Left colon (tissue), 2 donors: Measurements from ENCODE around the gene FGFR4. TPM values are rescaled to one million over a fixed set of nuclear protein-coding genes. Genes with fewer than 3 reads are reported as not detected.
"Not testable (repeated sequence)": the region's sequence is repeated elsewhere in the genome, so short reads cannot be mapped to it uniquely, and the experiment has no call there.

ENCODE experiments used
- ATAC-seq: fragments of 200-7000 bp; cut with Tn5 transposase; one replicate; pipeline ENCODE4 v1.9.1; 2020; ENCODE audit warnings: mild to moderate bottlenecking, moderate library complexity
- DNase-seq, 2 donors: peaks; one replicate each; pipeline ENCODE4 v3.0.0-alpha.2; 2020
- intact Hi-C, 2 donors: fragments of 100-400 bp; cut with DNase I in 1 of 2; cut with micrococcal nuclease in 1 of 2; formaldehyde crosslinking; loops; one replicate each; pipeline versions ENCODE4 v1.11.2 to v1.14.0; 2022; cut with DNase I, micrococcal nuclease
- long read RNA-seq: library from polyadenylated mRNA; unstranded; transcript quantifications from one replicate; pipeline ENCODE4 v2.0.0, GENCODE V29; 2021
- total RNA-seq, 2 donors: library from RNA; stranded (reverse); fragmentation: NEBNext Ultra II Directional; extraction: Animal tissue kit (Norgen Biotek cat#: 25700); gene quantifications; one replicate each; pipeline ENCODE4 v1.2.1, GENCODE V29; 2021
- donor health status: DM: no; HTN: no; CAD: no.
- donor health status: DM: yes; HTN: yes; CAD: no.

The FGFR4 gene
- total RNA-seq, result 10 to 100 TPM; 43.3 to 56.1 TPM
- long read RNA-seq, partial matches to known transcripts, result 8 of 18 reads
- long read RNA-seq, other reads (novel, unspliced or antisense), result 9 of 18 reads

- intact Hi-C loops, result no loop called here
- DNase-seq (peak; percentile 88 to 93), ATAC-seq (peak; percentile 77)
Observed at GRCh38 chr5:177086654-177087397, at the start of gene FGFR4. TSS of gene FGFR4 (plus strand) at chr5:177086915. CDS start at chr5:177089603, 2,688 bp downstream.

DNA sequence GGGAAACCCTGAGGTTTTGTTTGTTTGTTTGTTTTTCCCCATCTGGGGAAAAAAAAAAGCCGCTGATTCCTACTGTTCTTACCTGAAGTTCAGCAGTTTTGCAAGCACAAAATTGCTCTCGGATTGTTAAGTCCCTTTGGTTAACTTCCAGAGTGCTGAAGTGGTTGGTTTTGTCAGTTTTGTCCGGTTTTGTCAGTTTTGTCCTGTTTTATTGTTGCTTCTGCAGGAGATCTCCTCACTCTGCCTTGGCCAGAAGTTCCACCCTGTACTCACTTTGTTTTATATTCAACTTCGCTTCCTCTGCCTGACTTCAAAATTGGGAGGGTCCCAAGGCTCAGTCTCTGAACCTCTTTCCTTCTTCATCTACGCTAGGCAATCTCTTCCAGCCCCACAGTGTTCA lies 49.8 kb upstream of the FGFR4 start:
- intact Hi-C loops, result no loop called here
- no peak for ATAC-seq

GRCh38 chr5:177040814-177041420 lies 45.8 kb upstream of the FGFR4 start:
- intact Hi-C loops, result no loop called here
- no peak for DNase-seq

More for the DNA sequence above, 49.8 kb upstream of the FGFR4 start:
- DNase-seq, result no peak

DNA sequence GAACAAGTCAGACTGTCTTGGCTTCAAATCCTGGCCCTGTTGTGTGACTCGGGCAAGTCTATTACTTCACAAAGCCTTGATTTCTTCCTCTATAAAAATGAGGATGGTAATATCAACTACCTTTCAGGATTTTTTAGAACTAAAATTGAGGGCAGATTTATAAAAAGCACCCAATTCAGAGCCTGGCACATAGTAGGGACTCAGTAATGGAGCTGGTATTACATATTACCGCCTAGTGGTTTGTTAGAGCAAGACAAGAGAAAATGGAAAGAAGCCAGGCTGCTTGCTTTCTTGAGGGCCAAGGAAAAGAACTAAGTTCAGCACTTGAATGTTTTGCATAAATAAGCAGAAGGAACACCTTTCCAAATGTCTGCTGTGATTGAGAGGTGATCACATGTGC lies 44.8 kb upstream of the FGFR4 start:
- DNase-seq, result no peak
- ATAC-seq, result no peak
- intact Hi-C loops, result no loop called here

More at GRCh38 chr5:177040814-177041420, 45.8 kb upstream of the FGFR4 start:
- no peak for ATAC-seq

DNA sequence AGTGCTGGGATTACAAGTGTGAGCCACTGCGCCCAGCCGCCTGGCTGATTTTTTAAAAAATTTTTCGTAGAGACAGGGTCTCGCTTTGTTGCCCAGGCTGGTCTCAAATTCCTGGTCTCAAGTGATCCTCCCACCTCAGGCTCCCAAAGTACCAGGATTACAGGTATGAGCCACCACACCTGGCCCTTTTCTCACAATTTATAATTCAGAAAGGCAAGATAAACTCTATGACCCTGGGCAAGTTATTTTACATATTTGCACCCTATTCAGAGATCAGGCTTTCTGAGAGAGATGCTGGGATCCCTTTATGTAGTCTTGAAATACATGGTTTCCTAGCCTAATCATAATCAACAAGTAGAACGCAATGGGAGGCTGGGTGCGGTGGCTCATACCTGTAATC lies 43.6 kb upstream of the FGFR4 start:
- no peak for ATAC-seq
- DNase-seq, result no peak
- intact Hi-C loops, result no loop called here

GRCh38 chr5:177043958-177044357 lies 42.8 kb upstream of the FGFR4 start:
- no peak for ATAC-seq
- intact Hi-C loops, result no loop called here
- DNase-seq, result no peak

- ATAC-seq, result peak; percentile 20
- intact Hi-C loops, result no loop called here
- DNase-seq, result no peak
Observed at GRCh38 chr5:177044641-177045040, 42.1 kb upstream of the FGFR4 start.

GRCh38 chr5:177045631-177046030 lies 41.1 kb upstream of the FGFR4 start:
- ATAC-seq (peak; percentile 97), DNase-seq (no peak)
- intact Hi-C loops, result no loop called here

DNA sequence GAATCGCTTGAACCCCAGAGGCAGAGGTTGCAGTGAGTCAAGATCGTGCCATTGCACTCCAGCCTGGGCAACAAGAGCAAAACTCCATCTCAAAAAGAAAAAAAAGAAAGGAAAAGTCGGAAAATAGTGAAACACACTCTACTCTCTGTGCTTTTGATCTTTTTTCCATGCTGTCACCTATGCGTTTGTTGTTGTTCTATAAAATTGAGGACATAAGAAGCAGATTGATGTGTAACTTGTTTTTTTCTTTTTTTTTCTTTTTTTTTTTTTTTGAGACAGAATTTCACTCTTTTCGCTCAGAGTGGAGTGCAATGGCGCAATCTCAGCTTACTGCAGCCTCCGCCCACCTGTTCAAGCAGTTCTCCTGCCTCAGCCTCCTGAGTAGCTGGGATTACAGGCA lies 38.2 kb upstream of the FGFR4 start:
- intact Hi-C loops, ATAC-seq, DNase-seq: not testable (repeated sequence)

- no peak for ATAC-seq
- no peak for DNase-seq
- intact Hi-C loops, result no loop called here
Observed at GRCh38 chr5:177049285-177049684, 37.4 kb upstream of the FGFR4 start.

GRCh38 chr5:177064500-177065277 lies 22.0 kb upstream of the FGFR4 start:
- intact Hi-C loops, result no loop called here
- no peak for DNase-seq
- ATAC-seq, result no peak

GRCh38 chr5:177065491-177065890 lies 21.2 kb upstream of the FGFR4 start:
- intact Hi-C loops, result no loop called here
- ATAC-seq (peak; percentile 87), DNase-seq (no peak)

- ATAC-seq (peak; percentile 73), DNase-seq (no peak)
- intact Hi-C loops, result no loop called here
Observed at GRCh38 chr5:177066224-177066623, 20.5 kb upstream of the FGFR4 start.

GRCh38 chr5:177067503-177067902 lies 19.2 kb upstream of the FGFR4 start:
- intact Hi-C loops, result no loop called here
- no peak for ATAC-seq
- no peak for DNase-seq

DNA sequence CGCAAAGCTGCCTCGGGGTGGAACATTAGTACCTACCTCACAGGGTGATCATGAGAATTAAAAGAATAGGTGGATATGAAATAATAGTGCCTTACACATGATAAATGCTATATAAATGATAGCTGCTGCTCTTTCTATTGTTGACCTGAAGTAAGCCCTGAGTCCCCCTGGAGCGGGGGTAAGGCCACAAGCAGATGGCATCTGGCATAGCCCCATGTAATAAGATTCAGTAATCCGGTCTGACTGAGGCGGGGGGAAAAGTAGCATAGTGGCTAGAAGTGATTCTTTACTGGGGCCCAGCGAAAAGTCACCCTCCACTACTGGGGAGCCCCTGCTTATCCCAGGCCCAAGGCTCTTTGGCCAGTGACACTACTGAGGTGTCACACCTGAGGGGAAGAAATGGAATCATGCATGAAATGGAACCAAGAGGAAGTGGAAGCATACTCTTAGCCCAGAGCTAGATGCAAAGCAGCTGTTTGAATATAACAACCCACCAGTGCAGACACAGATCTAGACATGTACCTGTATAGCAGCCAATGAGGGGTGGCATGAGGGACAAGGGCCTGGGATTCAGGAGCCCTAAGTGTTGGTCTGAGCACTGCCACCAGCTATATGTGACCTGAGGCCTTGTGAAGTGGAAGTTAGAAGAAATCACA lies 16.1 kb upstream of the FGFR4 start:
- intact Hi-C loops, result loop anchor here in 1 of 2 donors (5.0 kb wide), 1 partner anchor 42 kb away; no protein-coding TSS in a partner anchor
- DNase-seq, result no peak
- ATAC-seq, result no peak

DNA sequence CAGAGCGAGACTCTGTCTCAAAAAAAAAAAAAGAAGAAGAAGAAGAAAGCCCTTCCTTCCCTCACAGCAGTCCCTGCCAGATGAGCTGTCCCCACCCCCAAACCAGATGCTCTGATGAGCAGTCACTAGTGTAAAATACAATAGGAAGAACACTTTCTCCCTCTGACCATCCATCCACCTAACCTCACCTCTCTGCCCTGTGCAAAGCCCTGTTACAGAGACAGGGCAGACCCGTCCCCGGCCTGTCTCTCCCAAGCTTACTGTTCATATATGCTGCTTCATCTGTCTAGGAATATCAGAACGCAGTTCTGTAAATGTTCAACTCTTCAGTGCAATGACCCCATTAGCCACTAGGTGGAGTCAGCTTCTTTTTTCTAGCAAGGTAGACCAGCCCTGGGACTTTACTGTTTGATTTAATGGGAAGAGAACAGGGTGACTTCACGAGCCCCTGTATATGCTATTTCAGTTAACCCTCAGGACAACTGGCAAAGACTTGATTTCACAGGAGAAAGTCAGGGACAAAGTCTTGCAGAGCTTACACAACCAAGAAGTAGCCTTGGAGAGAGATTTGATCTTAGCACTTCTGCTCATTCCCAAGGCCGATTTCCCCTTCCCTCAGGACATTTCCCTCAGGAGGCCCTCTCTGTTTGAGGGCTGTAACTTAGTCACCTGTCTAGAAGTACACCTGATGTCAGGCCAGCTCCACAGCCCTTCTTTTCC lies 14.9 kb upstream of the FGFR4 start:
- DNase-seq (peak; percentile 65 to 81), ATAC-seq (peak; percentile 87)
- intact Hi-C loops, result loop anchor here in 1 of 2 donors (5.0 kb wide), 1 partner anchor 40 kb away; no protein-coding TSS in a partner anchor

DNA sequence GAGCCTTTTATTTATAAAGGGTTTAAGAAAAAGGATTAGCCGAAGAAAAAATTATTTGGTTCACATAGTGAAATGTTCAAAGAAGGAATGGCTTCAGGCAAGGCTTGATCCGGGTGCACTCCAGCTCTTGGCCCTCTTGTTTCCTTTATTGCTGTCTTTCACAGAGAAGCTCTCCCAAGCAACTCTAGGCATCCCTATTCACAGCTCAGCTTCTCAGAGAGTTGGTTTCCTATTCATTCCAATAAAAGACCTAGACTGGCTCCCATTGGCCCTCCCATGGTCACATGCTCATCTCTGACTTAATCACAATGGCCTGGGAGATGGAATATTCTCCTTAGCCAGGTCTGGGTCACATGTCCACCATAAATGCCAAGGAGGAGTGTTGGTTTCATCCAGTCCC lies 9.4 kb upstream of the FGFR4 start:
- DNase-seq, result no peak
- ATAC-seq, result no peak
- intact Hi-C loops, result no loop called here

DNA sequence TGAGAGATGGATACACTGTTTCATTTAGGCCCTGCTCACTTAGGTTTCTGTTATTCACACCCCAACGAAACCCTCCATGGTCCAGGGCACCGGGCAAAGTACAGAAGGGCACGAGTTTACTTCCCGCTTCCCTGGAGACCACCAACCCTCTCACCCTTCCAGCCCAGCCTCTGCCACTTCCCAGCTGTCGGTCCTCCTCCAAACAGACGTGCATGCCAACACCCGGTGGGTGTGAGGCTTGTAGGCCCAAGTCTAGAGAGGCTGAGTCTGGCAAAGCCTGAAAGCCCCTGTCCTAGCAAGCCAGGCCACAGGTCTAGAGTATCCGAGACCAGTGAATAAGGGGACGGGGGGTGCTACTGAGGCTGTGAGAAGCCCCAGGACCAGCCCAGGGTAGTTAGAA lies 7.1 kb upstream of the FGFR4 start:
- intact Hi-C loops, result no loop called here
- DNase-seq (no peak), ATAC-seq (no peak)
